Liver (tissue), 3 donors: ENCODE results near the gene PRR20G.

Experiments used
- EGR1 ChIP-seq, 2 donors: IDR thresholded peaks; 2 replicates each; pipeline ENCODE4 v1.6.1; 2016 to 2018; ENCODE audit warnings: antibody characterized with exemption in 2 of 2, low read depth in 2 of 2
- TAF1 ChIP-seq: conservative IDR thresholded peaks from 2 replicates; pipeline ENCODE4 v1.6.1; 2016; ENCODE audit warnings: antibody characterized with exemption, mild to moderate bottlenecking
- TF ChIP-seq, protein P1 (sequence below): fragments of 150-350 bp; IDR thresholded peaks from 2 replicates; pipeline ENCODE4 v1.5.1; 2017; ENCODE audit warnings: improper control_type of control experiment, low read depth, low read length; ENCODE audit not compliant: missing input control
- donor health status: healthy.
- donor health status: healthy.

DNA sequence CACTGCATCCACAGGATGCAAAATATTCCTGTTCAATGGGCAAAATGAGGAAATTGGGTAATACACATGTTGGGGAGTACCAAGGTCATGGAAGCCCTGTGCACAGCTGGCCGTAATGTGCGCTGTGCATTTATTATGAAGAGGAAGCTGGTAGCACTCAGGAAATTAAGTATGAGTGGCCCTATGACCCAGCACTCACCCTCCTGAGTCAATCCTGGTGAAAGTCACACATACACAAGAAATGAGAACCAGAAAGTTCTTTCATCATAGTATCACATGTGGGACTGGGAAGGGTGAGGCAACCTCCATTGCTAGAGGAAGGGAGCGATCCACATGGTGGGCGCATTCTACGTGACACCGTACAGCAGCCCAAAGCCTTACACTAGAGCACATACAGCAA, 11.4 kb upstream of the PRR20G start:
- TF ChIP-seq, protein P1, sequence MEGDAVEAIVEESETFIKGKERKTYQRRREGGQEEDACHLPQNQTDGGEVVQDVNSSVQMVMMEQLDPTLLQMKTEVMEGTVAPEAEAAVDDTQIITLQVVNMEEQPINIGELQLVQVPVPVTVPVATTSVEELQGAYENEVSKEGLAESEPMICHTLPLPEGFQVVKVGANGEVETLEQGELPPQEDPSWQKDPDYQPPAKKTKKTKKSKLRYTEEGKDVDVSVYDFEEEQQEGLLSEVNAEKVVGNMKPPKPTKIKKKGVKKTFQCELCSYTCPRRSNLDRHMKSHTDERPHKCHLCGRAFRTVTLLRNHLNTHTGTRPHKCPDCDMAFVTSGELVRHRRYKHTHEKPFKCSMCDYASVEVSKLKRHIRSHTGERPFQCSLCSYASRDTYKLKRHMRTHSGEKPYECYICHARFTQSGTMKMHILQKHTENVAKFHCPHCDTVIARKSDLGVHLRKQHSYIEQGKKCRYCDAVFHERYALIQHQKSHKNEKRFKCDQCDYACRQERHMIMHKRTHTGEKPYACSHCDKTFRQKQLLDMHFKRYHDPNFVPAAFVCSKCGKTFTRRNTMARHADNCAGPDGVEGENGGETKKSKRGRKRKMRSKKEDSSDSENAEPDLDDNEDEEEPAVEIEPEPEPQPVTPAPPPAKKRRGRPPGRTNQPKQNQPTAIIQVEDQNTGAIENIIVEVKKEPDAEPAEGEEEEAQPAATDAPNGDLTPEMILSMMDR, result no peak
- TF ChIP-seq TAF1 (no peak), EGR1 (IDR thresholded peaks at IDR 0.05; ENCODE audit: low read depth in 2 of 2) (no peak)
